Measurements from ENCODE around the gene GMEB2.
"Not testable (repeated sequence)": the region's sequence is repeated elsewhere in the genome, so short reads cannot be mapped to it uniquely, and the experiment has no call there.

GMEB2 gene

DNA sequence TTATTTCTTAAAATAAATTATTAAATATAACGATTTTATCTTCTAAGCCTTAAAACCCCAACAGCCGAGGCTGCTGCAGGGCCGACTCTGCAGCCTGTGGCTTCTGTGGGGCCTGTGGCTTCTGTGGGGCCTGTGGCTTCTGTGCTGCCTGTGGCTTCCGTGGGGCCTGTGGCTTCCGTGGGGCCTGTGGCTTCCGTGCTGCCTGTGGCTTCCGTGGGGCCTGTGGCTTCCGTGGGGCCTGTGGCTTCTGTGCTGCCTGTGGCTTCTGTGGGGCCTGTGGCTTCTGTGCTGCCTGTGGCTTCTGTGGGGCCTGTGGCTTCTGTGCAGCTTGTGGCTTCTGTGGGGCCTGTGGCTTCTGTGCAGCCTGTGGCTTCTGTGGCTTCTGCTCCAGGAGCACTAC lies 25.2 kb downstream of the GMEB2 start:
- DNase-seq (ENCODE audit: low read depth); H3K27me3 ChIP-seq (replicated peaks; ENCODE audit: control insufficient read depth, insufficient read depth, low read length); H3K9me3 ChIP-seq (ENCODE audit: control insufficient read depth, low read length); H3K4me3 ChIP-seq (ENCODE audit: low read length); H3K9ac ChIP-seq (ENCODE audit: low read length); H3K4me1 ChIP-seq (ENCODE audit: control insufficient read depth, insufficient read depth, low read length): not testable (repeated sequence)
- H3K36me3 ChIP-seq (ENCODE audit: control insufficient read depth, insufficient read depth, low read length, severe bottlenecking), result peaks cover 36% of the 10 kb centered on the region

DNA sequence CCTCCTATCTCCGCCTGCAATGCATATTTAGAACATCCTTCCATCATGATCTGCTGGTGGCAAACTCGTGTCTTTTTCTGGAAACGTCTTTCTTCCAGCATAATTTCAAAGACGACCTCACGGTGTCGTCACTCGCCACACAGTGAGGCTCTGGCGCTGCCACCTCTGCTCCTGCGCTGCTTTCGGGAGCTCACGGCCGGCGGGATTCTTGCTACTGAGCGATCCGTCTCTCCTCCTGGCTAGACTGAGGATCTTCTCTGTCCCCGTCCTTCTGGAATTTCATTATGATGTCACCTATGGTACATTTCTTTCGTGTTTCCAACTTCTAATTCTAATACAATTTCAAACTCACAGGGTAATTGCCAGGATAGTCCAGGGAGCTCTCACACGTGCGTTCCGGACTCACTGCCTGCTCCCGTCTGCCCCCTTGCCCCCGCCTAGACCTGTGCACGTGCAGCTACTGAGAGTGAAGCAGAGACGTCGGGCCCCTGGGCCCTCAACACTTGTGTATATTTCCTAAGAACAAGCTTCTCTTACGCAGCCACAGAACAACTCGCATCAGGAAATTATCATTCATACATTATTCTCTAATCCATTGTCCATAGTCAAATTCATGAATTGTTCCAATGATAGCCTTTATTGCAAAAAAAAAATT lies 27.4 kb downstream of the GMEB2 start:
- no peak overlapping the region for H3K9ac ChIP-seq (ENCODE audit: low read length)
- H3K27me3 ChIP-seq (replicated peaks; ENCODE audit: control insufficient read depth, insufficient read depth, low read length), result no peaks in the 10 kb centered on the region
- H3K36me3 ChIP-seq (ENCODE audit: control insufficient read depth, insufficient read depth, low read length, severe bottlenecking), result peaks cover 43% of the 10 kb centered on the region
- no peak for DNase-seq (ENCODE audit: low read depth)
- peaks cover under 1% of the 10 kb centered on the region for H3K4me1 ChIP-seq (ENCODE audit: control insufficient read depth, insufficient read depth, low read length)
- H3K9me3 ChIP-seq (ENCODE audit: control insufficient read depth, low read length), result no peaks in the 10 kb centered on the region
- H3K4me3 ChIP-seq (ENCODE audit: low read length), result no peak overlapping the region

DNA sequence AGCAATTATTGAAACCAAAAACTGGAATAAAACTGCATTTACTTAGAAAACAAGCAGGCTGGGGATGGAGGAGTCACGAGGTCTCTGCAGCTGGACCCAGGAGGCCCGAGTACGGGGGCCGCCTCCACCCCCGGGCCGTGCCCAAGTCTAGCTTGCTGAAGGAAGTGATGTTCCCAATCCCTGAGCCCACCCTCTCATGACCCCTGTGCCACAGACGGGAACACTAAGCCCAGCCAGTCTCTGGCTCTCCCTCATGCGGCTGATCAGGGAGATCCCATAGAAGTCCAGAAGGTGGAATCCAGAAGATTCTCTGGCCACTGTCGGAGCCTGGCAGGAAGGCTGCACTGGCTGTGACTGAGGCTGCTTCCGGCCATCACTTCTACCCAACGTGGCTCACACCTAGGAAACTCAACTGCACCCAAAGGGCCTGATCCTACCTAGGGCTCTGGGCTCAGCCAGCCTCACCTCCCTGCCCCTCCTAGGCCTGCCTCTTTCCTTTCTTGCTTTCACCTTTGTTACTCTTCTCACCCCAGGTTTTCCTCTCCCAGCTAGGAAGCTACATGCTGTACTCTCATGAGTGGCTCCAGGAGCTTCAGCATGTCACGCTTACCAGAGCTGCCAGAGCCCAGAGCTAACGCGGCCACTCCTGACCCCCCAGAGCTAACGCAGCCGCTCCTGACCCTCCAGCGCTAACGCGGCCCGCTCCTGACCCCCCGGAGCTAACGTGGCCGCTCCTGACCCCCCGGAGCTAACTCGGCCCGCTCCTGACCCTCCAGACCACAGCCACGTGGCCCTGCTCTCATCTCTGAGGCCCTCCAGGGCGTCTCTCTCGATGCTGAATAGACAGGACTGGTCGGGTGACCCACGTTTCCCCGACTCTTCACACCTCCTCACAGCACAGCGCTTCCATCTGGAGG lies 28.2 kb downstream of the GMEB2 start:
- Histone ChIP-seq H3K27me3 (replicated peaks; ENCODE audit: control insufficient read depth, insufficient read depth, low read length) (no peaks in the 10 kb centered on the region), H3K4me3 (ENCODE audit: low read length) (no peak overlapping the region), H3K4me1 (ENCODE audit: control insufficient read depth, insufficient read depth, low read length) (peaks cover 6% of the 10 kb centered on the region), H3K9ac (ENCODE audit: low read length) (no peak overlapping the region), H3K9me3 (ENCODE audit: control insufficient read depth, low read length) (no peaks in the 10 kb centered on the region), H3K36me3 (ENCODE audit: control insufficient read depth, insufficient read depth, low read length, severe bottlenecking) (peaks cover 43% of the 10 kb centered on the region)
- DNase-seq (ENCODE audit: low read depth), result no peak

DNA sequence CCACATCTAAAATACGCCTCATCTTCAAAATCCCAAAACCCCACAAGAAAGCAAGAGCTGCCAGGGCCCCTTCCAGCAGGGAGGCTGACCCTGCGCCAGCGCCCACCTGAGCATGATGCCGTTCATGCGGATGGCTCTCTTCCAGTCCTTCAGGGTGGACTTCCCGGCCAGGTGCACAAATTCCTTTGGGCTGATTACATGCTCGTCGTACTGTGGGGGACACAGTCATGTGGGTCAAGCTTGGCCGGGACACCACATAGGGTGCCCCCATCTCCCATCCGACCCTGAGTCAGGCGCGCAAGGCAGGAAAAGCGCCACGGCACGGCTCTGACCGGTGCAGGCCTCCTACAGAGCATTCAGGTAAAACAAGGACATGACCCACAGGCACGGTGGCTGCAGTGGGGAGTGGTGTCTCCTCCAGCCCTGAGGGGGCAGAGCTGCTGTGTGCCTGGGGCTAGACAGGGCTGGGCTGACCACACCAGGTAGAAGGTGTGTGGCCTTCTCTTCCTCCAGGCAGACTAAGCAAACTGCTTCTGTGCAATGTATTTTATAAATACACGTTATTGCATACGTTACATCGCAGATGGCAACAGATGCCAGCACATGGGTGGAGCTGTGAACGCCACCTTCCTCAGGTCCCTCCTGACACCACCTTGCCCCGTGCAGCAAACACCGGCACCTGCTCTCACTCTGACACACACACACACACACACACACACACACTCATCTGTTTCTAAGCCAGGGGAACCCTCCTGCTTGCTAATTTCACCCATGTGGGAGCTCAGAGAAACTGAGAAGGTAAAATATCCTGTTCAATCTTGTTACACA lies 29.0 kb downstream of the GMEB2 start:
- no peak overlapping the region for H3K9ac ChIP-seq (ENCODE audit: low read length)
- no peak overlapping the region for H3K4me3 ChIP-seq (ENCODE audit: low read length)
- H3K4me1 ChIP-seq (ENCODE audit: control insufficient read depth, insufficient read depth, low read length), result peaks cover 6% of the 10 kb centered on the region
- H3K36me3 ChIP-seq (ENCODE audit: control insufficient read depth, insufficient read depth, low read length, severe bottlenecking), result peaks cover 46% of the 10 kb centered on the region
- no peak for DNase-seq (ENCODE audit: low read depth)
- no peaks in the 10 kb centered on the region for H3K27me3 ChIP-seq (replicated peaks; ENCODE audit: control insufficient read depth, insufficient read depth, low read length)
- no peaks in the 10 kb centered on the region for H3K9me3 ChIP-seq (ENCODE audit: control insufficient read depth, low read length)

DNA sequence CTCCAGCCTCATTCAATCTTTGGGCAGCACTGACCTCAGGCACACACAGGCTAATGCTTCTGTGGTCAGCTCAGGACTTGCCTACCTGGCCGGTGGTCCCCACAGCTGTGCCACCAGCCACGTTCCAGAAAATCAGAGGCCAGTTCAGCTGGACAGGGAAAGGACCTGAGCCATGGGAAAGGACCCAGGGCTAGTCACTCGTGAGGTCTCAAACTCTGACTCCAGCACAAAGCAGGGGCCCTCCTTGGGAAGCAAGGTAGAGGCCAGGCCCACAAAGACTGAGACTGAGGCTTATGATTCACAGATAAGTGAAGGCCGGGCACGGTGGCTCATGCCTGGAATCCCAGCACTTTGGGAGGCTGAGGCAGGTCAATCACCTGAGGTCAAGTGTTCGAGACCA lies 30.5 kb downstream of the GMEB2 start:
- Histone ChIP-seq H3K36me3 (ENCODE audit: control insufficient read depth, insufficient read depth, low read length, severe bottlenecking) (peaks cover 47% of the 10 kb centered on the region), H3K9me3 (ENCODE audit: control insufficient read depth, low read length) (no peaks in the 10 kb centered on the region), H3K4me1 (ENCODE audit: control insufficient read depth, insufficient read depth, low read length) (peaks cover 6% of the 10 kb centered on the region), H3K4me3 (ENCODE audit: low read length) (no peak overlapping the region), H3K27me3 (replicated peaks; ENCODE audit: control insufficient read depth, insufficient read depth, low read length) (no peaks in the 10 kb centered on the region), H3K9ac (ENCODE audit: low read length) (no peak overlapping the region)
- DNase-seq (ENCODE audit: low read depth), result no peak

DNA sequence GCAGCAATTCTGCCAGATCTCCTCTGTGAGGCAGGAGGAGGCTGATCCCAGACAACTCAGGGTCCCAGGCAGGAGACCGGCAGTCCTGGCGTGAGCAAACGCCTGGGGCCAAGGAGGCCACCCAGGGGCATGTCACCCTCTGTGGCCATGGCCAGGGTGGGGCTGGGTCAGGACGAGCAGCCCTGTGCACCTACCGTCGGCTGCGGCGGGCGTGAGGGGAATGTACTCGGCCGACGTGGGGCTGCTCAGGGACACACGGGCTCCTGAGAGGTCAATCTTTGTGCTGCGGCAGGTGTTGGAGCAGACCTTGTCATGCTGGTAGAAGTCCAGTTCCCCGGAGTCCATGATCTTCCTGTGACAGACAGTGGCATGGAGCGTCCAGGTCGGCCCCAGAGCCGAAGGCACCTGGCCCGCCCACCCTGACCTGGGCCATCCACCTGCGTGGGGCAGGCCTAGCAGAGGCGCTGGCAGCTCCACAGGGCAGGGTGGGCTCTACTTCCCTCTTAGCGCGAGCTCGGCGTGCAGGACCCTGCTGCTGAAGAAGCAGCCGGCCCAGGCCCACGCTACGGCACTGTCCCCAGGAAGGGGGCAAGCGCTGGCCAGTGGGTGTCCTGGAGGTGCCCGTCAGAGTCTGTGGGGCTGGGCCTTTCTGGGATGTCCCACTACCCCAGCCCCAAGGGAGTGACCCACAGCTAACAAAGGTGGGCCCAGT lies 31.3 kb downstream of the GMEB2 start:
- Histone ChIP-seq H3K27me3 (replicated peaks; ENCODE audit: control insufficient read depth, insufficient read depth, low read length) (no peaks in the 10 kb centered on the region), H3K9ac (ENCODE audit: low read length) (no peak overlapping the region), H3K4me1 (ENCODE audit: control insufficient read depth, insufficient read depth, low read length) (peaks cover 6% of the 10 kb centered on the region), H3K9me3 (ENCODE audit: control insufficient read depth, low read length) (no peaks in the 10 kb centered on the region), H3K36me3 (ENCODE audit: control insufficient read depth, insufficient read depth, low read length, severe bottlenecking) (peaks cover 42% of the 10 kb centered on the region), H3K4me3 (ENCODE audit: low read length) (no peak overlapping the region)
- no peak for DNase-seq (ENCODE audit: low read depth)

DNA sequence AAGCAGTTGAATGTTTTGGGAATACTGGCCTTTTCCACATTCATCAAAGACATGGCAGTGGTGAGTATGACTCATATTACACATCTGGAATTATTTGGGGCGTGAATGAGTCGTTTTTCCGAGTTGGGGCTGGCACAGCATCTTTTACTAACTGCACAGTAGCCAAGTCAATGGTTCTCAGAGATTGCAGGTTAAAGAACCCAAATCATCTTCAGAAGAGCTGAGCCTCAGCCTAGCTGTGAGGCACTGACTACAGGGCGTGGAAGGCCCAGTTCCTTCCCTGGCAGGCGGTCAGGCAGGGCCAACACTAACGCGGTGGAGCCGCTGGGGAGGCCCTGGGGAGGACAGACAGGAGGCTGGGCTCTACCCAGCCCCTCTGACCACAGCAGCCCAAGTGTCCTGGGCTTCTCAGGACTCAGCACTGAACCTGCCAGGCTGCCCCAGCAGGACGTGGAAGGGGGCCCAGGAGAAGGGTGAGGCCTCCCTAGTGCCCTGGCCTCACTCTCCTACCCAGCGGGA lies 32.8 kb downstream of the GMEB2 start:
- DNase-seq (ENCODE audit: low read depth), result peak; percentile 52
- Histone ChIP-seq H3K4me1 (ENCODE audit: control insufficient read depth, insufficient read depth, low read length) (peaks cover 6% of the 10 kb centered on the region), H3K9ac (ENCODE audit: low read length) (no peak overlapping the region), H3K9me3 (ENCODE audit: control insufficient read depth, low read length) (no peaks in the 10 kb centered on the region), H3K27me3 (replicated peaks; ENCODE audit: control insufficient read depth, insufficient read depth, low read length) (no peaks in the 10 kb centered on the region), H3K4me3 (ENCODE audit: low read length) (no peak overlapping the region), H3K36me3 (ENCODE audit: control insufficient read depth, insufficient read depth, low read length, severe bottlenecking) (peaks cover 51% of the 10 kb centered on the region)

DNA sequence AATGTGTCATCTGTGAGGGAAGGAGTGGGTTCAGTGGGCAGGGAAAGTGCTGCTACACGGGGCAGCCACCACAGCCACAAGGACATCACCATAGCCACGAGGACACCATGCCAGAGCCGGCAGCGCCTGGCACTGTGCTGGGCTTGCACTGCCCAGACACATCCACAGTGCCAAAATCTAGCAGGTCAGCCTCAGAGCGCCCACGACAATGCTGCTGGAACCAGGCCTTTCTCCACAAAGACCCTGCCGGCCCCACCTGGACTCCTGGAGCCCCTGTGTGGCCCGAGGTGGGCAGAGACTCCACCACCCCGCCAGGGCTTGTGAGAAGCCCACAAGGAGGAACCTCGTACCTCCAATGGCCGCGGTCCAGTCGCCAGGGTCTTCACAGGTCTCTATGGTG lies 34.2 kb downstream of the GMEB2 start:
- H3K36me3 ChIP-seq (ENCODE audit: control insufficient read depth, insufficient read depth, low read length, severe bottlenecking), result peaks cover 44% of the 10 kb centered on the region

DNA sequence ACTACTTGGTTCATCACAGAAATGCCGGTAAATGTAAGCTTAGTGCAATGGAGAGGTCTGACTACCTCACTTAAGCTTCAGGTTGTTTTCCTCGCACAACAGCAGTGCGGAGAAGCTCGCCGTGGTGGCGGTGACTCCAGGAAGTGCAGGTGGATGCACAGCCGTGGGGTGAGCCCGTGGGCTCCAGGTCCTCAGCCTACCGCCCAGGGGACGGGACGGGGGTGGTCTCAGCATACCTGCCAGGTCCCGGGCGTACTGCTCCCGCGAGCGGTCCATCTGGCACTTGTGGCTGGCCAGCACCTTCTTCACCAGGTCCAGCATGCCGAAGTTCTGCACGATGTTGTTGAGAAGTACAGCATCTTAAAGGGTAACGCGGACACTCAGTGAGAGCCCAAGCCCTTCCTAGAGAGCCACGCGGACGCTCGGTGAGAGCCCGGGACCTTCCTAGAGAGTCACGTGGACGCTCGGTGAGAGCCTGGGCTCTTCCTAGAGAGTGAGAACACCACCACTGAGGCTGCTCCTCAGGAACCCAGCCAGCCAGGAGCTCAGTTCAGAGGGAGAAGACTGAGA lies 35.0 kb downstream of the GMEB2 start:
- no peak for DNase-seq (ENCODE audit: low read depth)
- no peak overlapping the region for H3K9ac ChIP-seq (ENCODE audit: low read length)
- H3K4me3 ChIP-seq (ENCODE audit: low read length), result no peak overlapping the region
- H3K9me3 ChIP-seq (ENCODE audit: control insufficient read depth, low read length), result no peaks in the 10 kb centered on the region
- H3K4me1 ChIP-seq (ENCODE audit: control insufficient read depth, insufficient read depth, low read length), result peaks cover 6% of the 10 kb centered on the region
- no peaks in the 10 kb centered on the region for H3K27me3 ChIP-seq (replicated peaks; ENCODE audit: control insufficient read depth, insufficient read depth, low read length)
- peaks cover 39% of the 10 kb centered on the region for H3K36me3 ChIP-seq (ENCODE audit: control insufficient read depth, insufficient read depth, low read length, severe bottlenecking)

More for the DNA sequence above, 34.2 kb downstream of the GMEB2 start:
- H3K4me3 ChIP-seq (ENCODE audit: low read length), result no peak overlapping the region
- DNase-seq (ENCODE audit: low read depth), result no peak
- no peaks in the 10 kb centered on the region for H3K27me3 ChIP-seq (replicated peaks; ENCODE audit: control insufficient read depth, insufficient read depth, low read length)
- H3K9me3 ChIP-seq (ENCODE audit: control insufficient read depth, low read length), result no peaks in the 10 kb centered on the region
- H3K9ac ChIP-seq (ENCODE audit: low read length), result no peak overlapping the region
- H3K4me1 ChIP-seq (ENCODE audit: control insufficient read depth, insufficient read depth, low read length), result peaks cover 6% of the 10 kb centered on the region

DNA sequence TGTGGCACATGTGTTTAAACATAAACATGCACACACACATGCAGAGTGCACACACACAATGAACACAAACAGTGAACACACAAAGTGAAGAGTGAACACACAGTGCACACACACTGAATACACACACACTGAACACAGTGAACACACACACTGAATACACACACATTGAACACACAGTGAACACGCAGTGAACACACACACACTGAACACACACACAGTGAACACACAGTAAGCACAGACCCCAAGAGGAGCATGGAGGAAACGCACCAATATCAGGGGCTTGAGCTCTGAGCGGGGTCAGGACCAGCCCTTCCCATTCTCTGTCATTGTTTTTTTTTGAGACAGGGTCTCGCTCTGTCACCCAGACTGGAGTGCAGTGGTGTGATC lies 35.8 kb downstream of the GMEB2 start:
- no peak overlapping the region for H3K4me3 ChIP-seq (ENCODE audit: low read length)
- H3K36me3 ChIP-seq (ENCODE audit: control insufficient read depth, insufficient read depth, low read length, severe bottlenecking), result peaks cover 35% of the 10 kb centered on the region
- no peak for DNase-seq (ENCODE audit: low read depth)
- no peaks in the 10 kb centered on the region for H3K27me3 ChIP-seq (replicated peaks; ENCODE audit: control insufficient read depth, insufficient read depth, low read length)
- peaks cover 6% of the 10 kb centered on the region for H3K4me1 ChIP-seq (ENCODE audit: control insufficient read depth, insufficient read depth, low read length)
- no peak overlapping the region for H3K9ac ChIP-seq (ENCODE audit: low read length)
- H3K9me3 ChIP-seq (ENCODE audit: control insufficient read depth, low read length), result no peaks in the 10 kb centered on the region

All from adipocyte (in vitro differentiated cells).